HepG2 (cell line): ENCODE data around the gene RECQL5. TPM values are rescaled to one million over a fixed set of nuclear protein-coding genes. Genes with fewer than 3 reads are reported as not detected.

ENCODE experiments used
- ATAC-seq: fragments of 200-7000 bp; cut with Tn5 transposase; 3 replicates; pipeline ENCODE4 v1.9.1; 2020; ENCODE audit warnings: mild to moderate bottlenecking, moderate library complexity
- BruUV-seq: library from RNA; stranded (reverse); fragments of 400-500 nt; replicated peaks from 2 replicates; lab custom pipeline; 2021; lab: Mats Ljungman, UMichigan
- CTCF ChIA-PET: fragments of 300-600 bp; formaldehyde crosslinking; extraction: SDS; loops from one replicate; lab custom pipeline; 2021; ENCODE audit warnings: low total read pairs, inconsistent platforms, low intra/inter-chr PET ratio; lab: Yijun Ruan, JAX
- POLR2A ChIA-PET: fragments of 350-600 bp; sonication (Branson Sonifier 250); formaldehyde crosslinking; loops from one replicate; lab custom pipeline; 2020; ENCODE audit warnings: antibody characterized with exemption, inconsistent platforms; lab: Yijun Ruan, JAX
- DNase-seq: peaks from one replicate; pipeline ENCODE4 v3.0.0-alpha.2; 2015; ENCODE audit warnings: low spot score
- FAIRE-seq: peaks from 3 replicates; lab custom pipeline; 2011; peaks lifted over from hg19 to GRCh38; lab: Jason Lieb, UNC
- H2AFZ ChIP-seq: one replicate; pipeline ENCODE4 v1.6.1; 2011; ENCODE audit warnings: low read length, inconsistent platforms
- H3K27ac ChIP-seq: fragments of 300-600 bp; 3 replicates; pipeline ENCODE4 v1.8.0; 2011; ENCODE audit warnings: mixed run types, mild to moderate bottlenecking, mixed read lengths, low read length, inconsistent platforms; ENCODE audit not compliant: insufficient read depth; ENCODE audit errors: extremely low read length
- H3K27me3 ChIP-seq, 2 experiments: fragments of 200-600 bp in 1 of 2; 2 replicates in 1 of 2; 3 replicates in 1 of 2; pipeline versions ENCODE4 v1.6.0 to v1.8.0; 2011; ENCODE audit warnings: low read length in 2 of 2, mild to moderate bottlenecking in 2 of 2, moderate library complexity in 2 of 2, inconsistent platforms in 1 of 2; ENCODE audit not compliant: insufficient read depth in 2 of 2, control insufficient read depth in 1 of 2
- H3K36me3 ChIP-seq, 2 experiments: fragments of 200-600 bp in 1 of 2; replicated peaks in 1 of 2; 2 replicates in 1 of 2; 3 replicates in 1 of 2; pipeline versions ENCODE4 v1.5.1 to v1.8.0; 2011; ENCODE audit warnings: low read length in 2 of 2, inconsistent platforms in 1 of 2; ENCODE audit not compliant: insufficient read depth in 2 of 2, control insufficient read depth in 1 of 2
- H3K4me1 ChIP-seq: 2 replicates; pipeline ENCODE4 v1.5.1; 2012; ENCODE audit warnings: low read length, inconsistent platforms; ENCODE audit not compliant: insufficient read depth
- H3K4me2 ChIP-seq: 2 replicates; pipeline ENCODE4 v1.6.0; 2011; ENCODE audit warnings: low read depth, low read length, inconsistent platforms
- H3K4me3 ChIP-seq, 3 experiments: fragments of 200-600 bp in 1 of 3; sonication (generic), shearing (Covaris generic) in 1 of 3; replicated peaks in 1 of 3; 2 replicates each; pipeline ENCODE4 v1.5.1; 2011 to 2016; ENCODE audit warnings: low read length in 3 of 3, inconsistent platforms in 2 of 3, low read depth in 2 of 3, mild to moderate bottlenecking in 2 of 3, control low read depth in 1 of 3, mixed read lengths in 1 of 3; ENCODE audit not compliant: insufficient read depth in 1 of 3
- H3K79me2 ChIP-seq: one replicate; pipeline ENCODE4 v1.6.1; 2011; ENCODE audit warnings: low read length, inconsistent platforms; ENCODE audit not compliant: insufficient read depth
- H3K9ac ChIP-seq: 2 replicates; pipeline ENCODE4 v1.6.0; 2011; ENCODE audit warnings: mild to moderate bottlenecking, low read depth, low read length, inconsistent platforms; ENCODE audit not compliant: insufficient read depth
- H3K9me3 ChIP-seq: 2 replicates; pipeline ENCODE4 v1.5.1; 2012; ENCODE audit warnings: mild to moderate bottlenecking, low read length
- H4K20me1 ChIP-seq: 2 replicates; pipeline ENCODE4 v1.6.0; 2011; ENCODE audit warnings: inconsistent platforms, mild to moderate bottlenecking, low read length, moderate library complexity; ENCODE audit not compliant: insufficient read depth
- CTCF ChIP-seq: sonication (generic); formaldehyde crosslinking; IDR thresholded peaks from 2 replicates; pipeline ENCODE4 v1.5.0; 2020; ENCODE audit warnings: mild to moderate bottlenecking, missing genetic modification reagents, moderate library complexity
- HNF4A ChIP-seq: sonication (generic); formaldehyde crosslinking; IDR thresholded peaks from 2 replicates; pipeline ENCODE4 v1.4.0; 2020; ENCODE audit warnings: missing genetic modification reagents
- IRF2 ChIP-seq: IDR thresholded peaks from 2 replicates; pipeline ENCODE4 v1.6.1; 2018; ENCODE audit warnings: missing genetic modification reagents, missing compliant biosample characterization
- NR2F6 ChIP-seq, 2 experiments: IDR thresholded peaks; 2 replicates each; pipeline ENCODE4 v1.6.1; 2016; ENCODE audit warnings: antibody characterized with exemption in 1 of 2, mild to moderate bottlenecking in 1 of 2
- SIX1 ChIP-seq: sonication (generic); formaldehyde crosslinking; IDR thresholded peaks from 2 replicates; pipeline ENCODE4 v1.4.0; 2020; ENCODE audit warnings: missing genetic modification reagents, borderline replicate concordance
- SMC3 ChIP-seq: IDR thresholded peaks from 2 replicates; pipeline ENCODE4 v1.6.1; 2011; ENCODE audit warnings: low read length, improper control_type of control experiment
- SOX6 ChIP-seq, 2 experiments: fragments of 450-650 bp in 1 of 2; sonication (generic) in 1 of 2; formaldehyde crosslinking in 1 of 2; IDR thresholded peaks; 2 replicates each; pipeline versions ENCODE4 v1.4.0 to v1.6.1; 2017 to 2020; ENCODE audit warnings: antibody characterized with exemption in 1 of 2, mild to moderate bottlenecking in 1 of 2, missing genetic modification reagents in 1 of 2
- WGBS: methylation state at CpG from one replicate; pipeline ENCODE4 v1.1.6; 2017; ENCODE audit warnings: low lambda C conversion rate; 5-methylcytosine and 5-hydroxymethylcytosine counted together
- in situ Hi-C: cut with HindIII; loops from 2 replicates; pipeline ENCODE4 v1.10.0; 2017; ENCODE audit warnings: low pct_unique_long_range_greater_than_20kb; ENCODE audit not compliant: extremely low pct_ligation_motif_present
- intact Hi-C: fragments of 100-400 bp; cut with micrococcal nuclease; formaldehyde crosslinking; loops from one replicate; pipeline ENCODE4 v1.10.0; 2022; ENCODE audit not compliant: unreplicated experiment
- polyA plus RNA-seq, 8 experiments: library from polyadenylated mRNA; depleted of rRNA in 3 of 8; stranded (reverse) in 7 of 8; unstranded in 1 of 8; fragments of >200 nt; fragmentation: Illumina TruSeq in 4 of 8; extraction: Trizol in 4 of 8; gene quantifications; 2 replicates each; pipeline versions ENCODE4 v1.2.1 to v1.2.3, GENCODE V29; 2011 to 2016; ENCODE audit warnings: low read depth in 4 of 8, missing spikeins in 1 of 8, mixed read lengths in 1 of 8; ENCODE audit not compliant: insufficient read depth in 1 of 8
- total RNA-seq, 5 experiments: library from RNA; depleted of rRNA; stranded (reverse); fragments of >200 nt; fragmentation: Illumina TruSeq; extraction: Trizol; gene quantifications; 2 replicates each; pipeline ENCODE4 v1.2.3, GENCODE V29; 2016; ENCODE audit warnings: low read depth in 1 of 5
- TF ChIP-seq, protein P1 (sequence below): sonication (generic); formaldehyde crosslinking; IDR thresholded peaks from 2 replicates; pipeline ENCODE4 v1.5.1; 2020; ENCODE audit warnings: missing genetic modification reagents, mild to moderate bottlenecking, borderline replicate concordance
- TF ChIP-seq, protein P2 (sequence below): sonication (generic); formaldehyde crosslinking; IDR thresholded peaks from 2 replicates; pipeline ENCODE4 v1.5.1; 2020; ENCODE audit warnings: mild to moderate bottlenecking, missing genetic modification reagents
- TF ChIP-seq, protein P3 (sequence below): sonication (generic); IDR thresholded peaks from 2 replicates; pipeline ENCODE4 v1.6.1; 2016; ENCODE audit warnings: low read depth, borderline replicate concordance

RECQL5 gene
- total and polyA plus RNA-seq, 2 of the 13 experiments (the other 11 are each of a cell fraction or from before 2014, with no cell fraction given), result 27.7 to 32.0 TPM

DNA sequence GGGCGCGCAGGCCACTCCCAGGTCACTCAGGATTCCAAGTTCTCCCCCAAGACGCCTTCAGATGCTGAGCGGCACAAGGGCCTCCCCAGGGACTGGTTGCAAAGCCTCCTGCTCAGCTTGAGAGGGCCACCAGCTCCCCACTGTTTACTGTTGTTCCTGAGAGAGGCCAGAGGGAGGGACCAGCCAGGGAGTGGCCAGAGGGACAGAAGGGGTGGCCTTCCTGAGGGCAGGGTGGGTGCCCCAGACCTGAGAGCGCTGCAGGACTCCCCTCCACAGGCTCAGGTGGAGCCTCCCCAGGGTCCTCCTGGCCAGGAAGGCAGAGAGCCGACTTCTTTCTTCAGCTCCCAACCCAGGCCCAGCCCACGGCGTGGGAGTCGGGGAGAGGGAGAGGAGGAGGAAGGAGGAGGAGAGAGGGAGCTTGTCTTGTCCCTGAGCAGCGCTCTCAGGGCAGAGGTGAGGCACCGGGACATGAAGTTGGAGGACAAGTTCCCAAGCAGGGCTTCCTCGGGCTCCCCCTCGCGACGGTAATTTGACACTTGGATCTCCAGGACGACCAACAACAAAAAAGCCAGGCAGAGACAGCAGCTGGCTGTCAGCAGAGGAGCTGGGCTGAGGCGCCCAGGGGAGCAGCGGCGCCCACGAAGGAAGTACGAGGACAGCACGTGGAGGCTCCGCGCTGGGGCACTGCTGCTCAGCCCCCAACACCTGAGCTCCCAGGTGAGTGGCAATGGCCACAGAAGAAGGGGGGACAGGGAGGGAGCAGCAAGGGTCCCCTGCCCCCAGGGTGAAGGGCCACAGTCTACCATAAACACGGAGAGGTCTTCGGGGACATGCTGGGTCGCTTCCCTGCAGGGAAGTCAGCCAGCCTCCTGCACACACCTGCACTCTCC lies 33.2 kb downstream of the RECQL5 start:
- DNase-seq, result peak; percentile 91
- Histone ChIP-seq H3K4me1 (peaks cover 19% of the 10 kb centered on the region), H3K27me3 (no peaks in the 10 kb centered on the region), H3K9me3 (no peaks in the 10 kb centered on the region), H3K9ac (peak overlapping the region; percentile 27; the same call in 1 of the 2 replicates), H3K79me2 (no peaks in the 10 kb centered on the region), H2AFZ (no peak overlapping the region), H4K20me1 (peaks cover 4% of the 10 kb centered on the region; the same call in 1 of the 2 replicates), H3K4me2 (peak overlapping the region; percentile 76), H3K4me3 (peak overlapping the region in 2 of 3 experiments; percentile 21 to 59; a peak in 2 of 6 replicates), H3K36me3 (peaks cover 17 to 28% of the 10 kb centered on the region in 2 experiments; a peak in 4 of 5 replicates), H3K27ac (peak overlapping the region; percentile 50)
- intact Hi-C loops, result loop anchor here (1.0 kb wide), 4 partner anchors 13 to 115 kb away; partner anchors contain the start of genes RECQL5 and SAP30BP
- ChIA-PET CTCF (interaction anchor here (0.7 to 5.1 kb wide), 10 partner anchors 8 to 207 kb away, joined by 3 to 102 read pairs (median 4); a partner anchor contains a TSS), POLR2A (interaction anchor here (0.7 to 2.1 kb wide), 16 partner anchors 11 to 146 kb away, joined by 3 to 28 read pairs (median 6); partner anchors contain the start of genes RECQL5 and SAP30BP)
- peak; percentile 98 for FAIRE-seq
- WGBS, result 12% methylated on average over 17 of the region's 27 CpGs
- in situ Hi-C loops, result no loop called here
- BruUV-seq, result no TSS peak
- peak; percentile 85 for ATAC-seq
- TF ChIP-seq SIX1 (CRISPR knock-in tag), result peak; percentile 99
- no peak for TF ChIP-seq SOX6 (IDR thresholded peaks at IDR 0.05)
- peak; percentile 49; the same call in 1 of the 2 replicates for TF ChIP-seq SOX6 (CRISPR knock-in tag; IDR thresholded peaks at IDR 0.05)
- TF ChIP-seq, protein P1, sequence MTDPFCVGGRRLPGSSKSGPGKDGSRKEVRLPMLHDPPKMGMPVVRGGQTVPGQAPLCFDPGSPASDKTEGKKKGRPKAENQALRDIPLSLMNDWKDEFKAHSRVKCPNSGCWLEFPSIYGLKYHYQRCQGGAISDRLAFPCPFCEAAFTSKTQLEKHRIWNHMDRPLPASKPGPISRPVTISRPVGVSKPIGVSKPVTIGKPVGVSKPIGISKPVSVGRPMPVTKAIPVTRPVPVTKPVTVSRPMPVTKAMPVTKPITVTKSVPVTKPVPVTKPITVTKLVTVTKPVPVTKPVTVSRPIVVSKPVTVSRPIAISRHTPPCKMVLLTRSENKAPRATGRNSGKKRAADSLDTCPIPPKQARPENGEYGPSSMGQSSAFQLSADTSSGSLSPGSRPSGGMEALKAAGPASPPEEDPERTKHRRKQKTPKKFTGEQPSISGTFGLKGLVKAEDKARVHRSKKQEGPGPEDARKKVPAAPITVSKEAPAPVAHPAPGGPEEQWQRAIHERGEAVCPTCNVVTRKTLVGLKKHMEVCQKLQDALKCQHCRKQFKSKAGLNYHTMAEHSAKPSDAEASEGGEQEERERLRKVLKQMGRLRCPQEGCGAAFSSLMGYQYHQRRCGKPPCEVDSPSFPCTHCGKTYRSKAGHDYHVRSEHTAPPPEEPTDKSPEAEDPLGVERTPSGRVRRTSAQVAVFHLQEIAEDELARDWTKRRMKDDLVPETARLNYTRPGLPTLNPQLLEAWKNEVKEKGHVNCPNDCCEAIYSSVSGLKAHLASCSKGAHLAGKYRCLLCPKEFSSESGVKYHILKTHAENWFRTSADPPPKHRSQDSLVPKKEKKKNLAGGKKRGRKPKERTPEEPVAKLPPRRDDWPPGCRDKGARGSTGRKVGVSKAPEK (CRISPR knock-in tag), result peak; percentile 27; the same call in 1 of the 2 replicates
- TF ChIP-seq NR2F6 (IDR thresholded peaks at IDR 0.05), result no peak
- TF ChIP-seq NR2F6 (CRISPR knock-in tag; IDR thresholded peaks at IDR 0.05), result peak; percentile 41; the same call in 1 of the 2 replicates
- peak; percentile 48 for TF ChIP-seq SMC3
- TF ChIP-seq, protein P2, sequence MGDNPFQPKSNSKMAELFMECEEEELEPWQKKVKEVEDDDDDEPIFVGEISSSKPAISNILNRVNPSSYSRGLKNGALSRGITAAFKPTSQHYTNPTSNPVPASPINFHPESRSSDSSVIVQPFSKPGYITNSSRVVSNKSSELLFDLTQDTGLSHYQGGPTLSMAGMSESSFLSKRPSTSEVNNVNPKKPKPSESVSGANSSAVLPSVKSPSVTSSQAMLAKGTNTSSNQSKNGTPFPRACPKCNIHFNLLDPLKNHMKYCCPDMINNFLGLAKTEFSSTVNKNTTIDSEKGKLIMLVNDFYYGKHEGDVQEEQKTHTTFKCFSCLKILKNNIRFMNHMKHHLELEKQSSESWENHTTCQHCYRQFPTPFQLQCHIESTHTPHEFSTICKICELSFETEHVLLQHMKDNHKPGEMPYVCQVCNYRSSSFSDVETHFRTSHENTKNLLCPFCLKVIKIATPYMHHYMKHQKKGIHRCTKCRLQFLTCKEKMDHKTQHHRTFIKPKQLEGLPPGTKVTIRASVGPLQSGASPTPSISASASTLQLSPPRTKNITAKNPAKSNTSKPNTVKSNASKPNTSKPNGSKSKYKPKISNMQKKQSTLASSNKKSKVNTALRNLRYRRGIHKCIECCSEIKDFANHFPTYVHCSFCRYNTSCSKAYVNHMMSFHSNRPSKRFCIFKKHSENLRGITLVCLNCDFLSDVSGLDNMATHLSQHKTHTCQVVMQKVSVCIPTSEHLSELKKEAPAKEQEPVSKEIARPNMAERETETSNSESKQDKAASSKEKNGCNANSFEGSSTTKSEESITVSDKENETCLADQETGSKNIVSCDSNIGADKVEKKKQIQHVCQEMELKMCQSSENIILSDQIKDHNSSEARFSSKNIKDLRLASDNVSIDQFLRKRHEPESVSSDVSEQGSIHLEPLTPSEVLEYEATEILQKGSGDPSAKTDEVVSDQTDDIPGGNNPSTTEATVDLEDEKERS (CRISPR knock-in tag), result peak; percentile 61; the same call in 1 of the 2 replicates
- TF ChIP-seq, protein P3, sequence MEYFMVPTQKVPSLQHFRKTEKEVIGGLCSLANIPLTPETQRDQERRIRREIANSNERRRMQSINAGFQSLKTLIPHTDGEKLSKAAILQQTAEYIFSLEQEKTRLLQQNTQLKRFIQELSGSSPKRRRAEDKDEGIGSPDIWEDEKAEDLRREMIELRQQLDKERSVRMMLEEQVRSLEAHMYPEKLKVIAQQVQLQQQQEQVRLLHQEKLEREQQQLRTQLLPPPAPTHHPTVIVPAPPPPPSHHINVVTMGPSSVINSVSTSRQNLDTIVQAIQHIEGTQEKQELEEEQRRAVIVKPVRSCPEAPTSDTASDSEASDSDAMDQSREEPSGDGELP, result peak; percentile 98
- peak; percentile 93 for TF ChIP-seq CTCF (CRISPR knock-in tag)
- 0 out of 2 replicates have a peak, but pooled peaks have one; percentile 21 for TF ChIP-seq HNF4A
- TF ChIP-seq IRF2, result peak; percentile 66
